HG02571 (cell line): Measurements from ENCODE around the gene AQP6.

ENCODE experiments used
- ATAC-seq: cut with Tn5 transposase; IDR thresholded peaks from one replicate; pipeline ENCODE4 v1.9.1; 2021; ENCODE audit warnings: mild to moderate bottlenecking, moderate library complexity; ENCODE audit not compliant: unreplicated experiment

AQP6 gene

DNA sequence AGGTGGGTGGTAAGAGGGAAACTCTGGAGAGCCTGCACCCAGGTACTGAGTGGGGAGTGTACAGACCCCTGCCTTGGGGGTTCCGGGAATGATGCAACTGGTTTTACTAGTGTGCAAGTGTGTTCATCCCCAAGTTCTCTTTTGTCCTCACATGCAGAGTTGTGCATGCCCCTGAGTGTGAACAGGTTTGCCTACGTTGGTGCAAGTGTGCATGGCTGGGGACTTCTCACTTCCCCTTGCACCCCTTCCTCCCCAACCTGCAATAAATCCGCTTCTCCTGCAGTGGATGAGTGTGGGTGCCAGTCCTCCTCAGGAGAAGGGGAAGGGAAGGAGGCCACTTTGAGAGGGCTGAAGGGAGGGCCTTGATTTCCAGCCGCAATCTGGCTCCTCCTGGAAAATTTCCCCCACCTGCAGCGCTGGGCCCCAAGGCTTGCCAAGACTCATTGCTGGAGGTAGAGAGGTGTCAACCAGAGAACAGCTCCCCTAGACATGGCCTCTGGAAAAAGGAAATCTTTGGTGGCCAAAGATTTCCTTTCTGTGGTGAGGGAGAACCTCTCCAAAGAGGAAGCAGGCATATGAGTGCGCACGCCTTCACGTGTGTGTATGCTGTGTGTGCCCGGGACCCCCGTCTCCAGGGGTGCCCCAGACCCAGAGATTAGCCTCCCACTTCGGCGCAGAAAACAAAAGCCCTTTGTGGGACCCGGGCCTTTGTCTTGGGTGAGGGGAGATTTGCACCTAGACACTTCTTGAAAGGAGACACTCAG is 16.7 kb upstream of the AQP6 start:
- ATAC-seq, result no peak

DNA sequence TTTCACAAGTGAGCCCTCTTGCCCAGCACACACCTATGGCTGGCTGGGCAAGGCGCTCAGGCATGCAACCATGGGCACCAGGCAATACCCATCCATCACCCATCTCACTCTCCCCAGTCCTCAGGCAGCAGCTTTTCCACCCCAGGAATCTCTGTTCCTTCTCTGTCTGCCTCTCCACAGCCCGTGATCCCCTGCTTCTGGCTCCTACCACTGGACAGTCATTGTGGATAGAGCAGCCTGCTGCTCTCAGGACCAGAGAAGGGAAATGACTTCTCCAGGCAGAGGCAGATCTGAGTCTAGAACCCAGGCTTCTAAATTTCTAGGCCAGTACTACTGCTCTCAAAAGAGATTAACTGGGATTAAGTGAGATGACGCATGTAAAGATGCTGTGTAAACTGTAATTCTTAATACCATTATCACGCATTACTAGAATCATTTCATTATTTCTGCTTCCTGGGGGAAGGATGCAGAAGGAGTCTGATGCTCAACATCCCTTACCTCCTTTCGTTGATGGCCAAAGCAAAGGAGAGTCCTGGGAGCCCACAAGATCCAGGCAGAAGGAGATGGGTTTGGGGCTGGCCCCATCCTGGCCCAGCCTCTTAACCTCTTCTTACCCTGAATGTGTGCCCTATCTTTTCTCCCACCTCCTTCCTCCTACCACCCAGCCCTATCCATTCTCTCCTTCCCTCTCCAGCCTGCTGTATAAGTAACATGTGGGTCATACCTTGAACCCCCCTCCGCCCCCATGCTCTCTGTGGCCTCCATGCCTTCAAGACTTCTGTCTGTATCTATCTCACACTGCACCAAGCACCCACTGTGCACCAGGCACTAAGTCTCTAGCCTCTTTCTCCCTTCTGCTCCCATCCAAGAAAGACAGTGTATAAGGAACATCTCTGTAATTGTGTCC is 15.8 kb upstream of the AQP6 start:
- no peak for ATAC-seq

GRCh38 chr12:49957570-49957967 is 15.2 kb upstream of the AQP6 start:
- ATAC-seq, result no peak

DNA sequence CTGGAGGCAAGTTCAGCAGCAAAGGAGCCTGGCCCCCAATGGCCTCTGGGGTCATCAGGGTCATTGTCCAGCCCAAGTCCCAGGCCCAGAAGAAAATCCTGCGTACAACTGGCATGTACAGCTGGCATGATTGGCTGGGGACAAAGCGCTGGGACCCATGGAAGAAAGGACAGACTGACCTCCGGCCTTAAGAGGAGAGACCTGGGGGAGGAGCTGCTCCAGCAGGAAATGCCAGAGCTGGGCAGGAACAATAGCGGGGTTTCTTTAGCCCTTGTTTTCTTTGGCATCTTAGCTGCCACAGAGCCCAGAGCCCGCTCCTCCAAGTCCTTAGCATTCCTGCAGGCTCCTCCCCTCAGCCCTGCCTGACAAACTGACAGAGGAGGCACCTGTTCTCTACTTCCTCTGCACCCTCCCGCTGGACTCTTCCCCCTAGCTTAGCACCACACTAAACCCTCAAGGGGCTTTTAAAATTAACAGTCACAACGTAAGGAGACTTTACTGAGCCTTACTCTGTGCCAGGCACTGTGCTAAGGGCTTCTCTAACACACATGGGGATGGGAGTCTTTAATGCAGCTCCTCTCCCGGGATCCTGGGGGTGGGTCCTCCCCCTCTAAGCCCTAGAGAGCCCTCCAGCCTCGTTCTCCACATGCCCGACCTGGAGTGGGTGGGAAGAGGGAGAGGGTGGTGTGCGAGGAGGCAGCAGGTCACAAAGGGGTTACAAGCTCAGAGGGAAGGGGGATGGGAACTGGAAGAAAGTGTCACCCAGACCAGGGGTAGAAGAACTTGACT is 12.9 kb upstream of the AQP6 start:
- no peak for ATAC-seq

DNA sequence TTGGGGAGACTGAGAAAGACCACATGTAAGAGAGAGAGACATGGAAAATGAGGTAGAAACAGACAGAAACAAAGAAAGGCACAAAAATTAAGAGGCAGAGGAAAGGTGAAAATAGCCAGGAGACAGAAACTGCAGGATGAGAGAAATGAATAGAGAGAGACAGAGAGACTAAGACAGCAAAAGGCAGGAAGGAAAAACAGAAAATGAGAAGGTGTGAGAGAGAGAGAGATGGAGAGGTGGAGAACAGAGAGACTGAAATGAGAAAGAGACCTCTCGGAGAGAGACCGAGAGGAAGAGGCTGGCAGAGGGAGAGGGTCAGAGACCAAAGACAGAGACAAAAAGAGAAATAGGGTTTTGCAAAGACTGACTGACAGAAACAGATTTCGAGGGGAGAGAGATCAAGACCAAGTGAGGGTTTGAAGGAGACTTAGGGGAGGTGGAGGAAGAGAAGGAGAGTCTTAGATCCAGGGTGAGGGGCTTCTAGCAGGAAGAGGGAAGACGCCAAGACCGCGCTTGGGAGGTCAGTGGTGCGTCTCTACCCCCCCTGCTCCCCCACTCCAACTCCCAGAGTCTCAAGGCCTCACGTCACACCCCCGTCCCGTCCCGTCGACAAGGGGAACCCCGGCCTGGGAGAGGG is 12.2 kb upstream of the AQP6 start:
- no peak for ATAC-seq

DNA sequence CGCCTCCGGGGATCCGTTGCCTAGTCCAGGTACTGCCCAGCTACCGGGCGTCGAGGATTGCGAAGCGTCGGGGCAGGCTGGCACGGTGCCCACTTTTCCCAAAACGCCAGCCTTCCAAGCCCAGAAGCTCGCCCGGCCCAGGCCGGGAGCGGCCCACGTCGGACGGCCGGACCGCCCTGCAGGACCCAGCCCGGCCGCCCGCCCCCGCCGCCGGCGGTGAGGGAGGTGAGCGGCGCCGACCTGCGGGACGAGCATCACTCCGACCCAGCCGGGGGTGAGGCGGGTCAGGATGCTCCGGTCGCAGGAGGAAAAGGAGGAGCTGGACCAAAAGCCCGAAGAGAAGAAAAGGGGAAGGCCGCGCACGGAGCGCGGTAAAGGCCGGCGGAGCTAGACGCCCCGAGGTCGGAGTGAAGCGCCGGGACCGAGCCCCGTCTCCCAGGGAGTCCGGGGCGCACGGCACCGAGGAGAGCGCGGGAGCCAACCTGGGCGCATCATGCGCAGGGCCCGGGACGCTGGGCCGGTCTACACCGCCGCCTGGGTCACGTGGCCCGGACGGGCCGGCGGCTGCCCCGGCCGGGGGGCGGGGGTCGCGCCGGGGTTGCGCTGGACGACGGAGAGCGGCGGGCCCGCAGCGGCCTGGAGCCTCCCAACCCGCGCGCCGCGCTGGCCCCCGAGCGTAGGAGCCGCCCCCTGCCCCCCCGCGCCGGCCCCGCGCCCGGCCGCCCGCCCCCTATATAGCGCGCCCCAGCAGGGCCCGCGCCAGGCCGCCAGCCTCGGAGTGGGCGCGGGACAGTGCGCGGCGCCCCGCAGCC is 11.4 kb upstream of the AQP6 start, which contains the start of gene AQP5:
Gene AQP5, plus strand, starts transcription at position 762 of the 812 bp plus-strand sequence. CDS start 146 bp downstream, outside the sequence.
- no peak for ATAC-seq

GRCh38 chr12:49961993-49962764 is 10.6 kb upstream of the AQP6 start:
- no peak for ATAC-seq

DNA sequence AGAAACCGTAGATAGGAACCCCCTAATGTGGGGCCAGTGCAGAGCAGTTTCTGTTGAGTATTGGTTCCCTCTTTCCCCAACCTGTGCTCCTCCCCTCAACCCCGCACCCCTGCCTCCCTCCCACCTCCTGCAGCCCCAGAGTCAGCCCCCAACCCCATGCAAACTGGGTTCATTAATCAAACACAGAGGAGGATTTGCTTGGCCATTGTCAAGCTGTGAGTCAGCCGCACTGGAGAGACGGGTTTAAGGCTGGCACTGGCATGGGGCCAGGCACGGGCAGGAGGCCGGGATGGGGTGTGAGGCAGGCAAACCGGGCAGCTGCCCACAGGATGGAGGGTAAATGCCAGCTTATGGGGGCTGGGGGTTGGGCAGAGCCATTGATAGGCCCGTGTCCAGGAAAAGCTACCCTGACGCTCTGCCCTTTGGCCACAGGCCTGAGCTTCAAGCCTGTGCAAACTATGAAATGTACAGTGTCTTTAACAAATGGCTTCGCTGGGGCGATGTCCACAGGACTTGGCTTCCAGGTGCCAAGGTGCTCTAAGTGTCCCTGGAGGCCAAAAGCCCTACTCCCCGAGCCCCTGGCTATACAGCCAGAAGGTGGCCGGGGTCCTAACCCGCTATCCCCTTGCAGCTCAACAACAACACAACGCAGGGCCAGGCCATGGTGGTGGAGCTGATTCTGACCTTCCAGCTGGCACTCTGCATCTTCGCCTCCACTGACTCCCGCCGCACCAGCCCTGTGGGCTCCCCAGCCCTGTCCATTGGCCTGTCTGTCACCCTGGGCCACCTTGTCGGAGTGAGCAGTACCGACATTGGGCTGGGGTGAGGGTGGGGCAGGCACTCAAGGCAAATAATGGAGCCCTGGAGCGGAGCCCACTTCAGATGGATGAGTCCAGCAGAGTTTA is 9.6 kb upstream of the AQP6 start:
- no peak for ATAC-seq

- ATAC-seq, result no peak
These were observed 8.6 kb upstream of the AQP6 start for GRCh38 chr12:49963976-49964815.

DNA sequence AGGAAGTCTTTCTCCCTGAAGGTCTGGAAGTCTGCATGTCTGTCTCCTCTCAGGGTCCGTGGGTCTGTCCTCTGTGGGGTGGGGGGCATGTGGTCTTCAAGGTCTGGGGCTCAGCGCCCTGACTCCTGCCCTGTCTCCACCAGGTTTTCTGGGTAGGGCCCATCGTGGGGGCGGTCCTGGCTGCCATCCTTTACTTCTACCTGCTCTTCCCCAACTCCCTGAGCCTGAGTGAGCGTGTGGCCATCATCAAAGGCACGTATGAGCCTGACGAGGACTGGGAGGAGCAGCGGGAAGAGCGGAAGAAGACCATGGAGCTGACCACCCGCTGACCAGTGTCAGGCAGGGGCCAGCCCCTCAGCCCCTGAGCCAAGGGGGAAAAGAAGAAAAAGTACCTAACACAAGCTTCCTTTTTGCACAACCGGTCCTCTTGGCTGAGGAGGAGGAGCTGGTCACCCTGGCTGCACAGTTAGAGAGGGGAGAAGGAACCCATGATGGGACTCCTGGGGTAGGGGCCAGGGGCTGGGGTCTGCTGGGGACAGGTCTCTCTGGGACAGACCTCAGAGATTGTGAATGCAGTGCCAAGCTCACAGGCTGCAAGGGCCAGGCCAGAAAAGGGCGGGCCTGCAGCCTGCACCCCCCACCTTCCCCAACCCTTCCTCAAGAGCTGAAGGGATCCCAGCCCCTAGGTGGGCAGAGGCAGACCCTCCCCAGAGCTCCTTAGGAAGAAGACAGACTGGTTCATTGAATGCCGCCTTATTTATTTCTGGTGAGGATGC is 7.7 kb upstream of the AQP6 start:
- no peak for ATAC-seq

DNA sequence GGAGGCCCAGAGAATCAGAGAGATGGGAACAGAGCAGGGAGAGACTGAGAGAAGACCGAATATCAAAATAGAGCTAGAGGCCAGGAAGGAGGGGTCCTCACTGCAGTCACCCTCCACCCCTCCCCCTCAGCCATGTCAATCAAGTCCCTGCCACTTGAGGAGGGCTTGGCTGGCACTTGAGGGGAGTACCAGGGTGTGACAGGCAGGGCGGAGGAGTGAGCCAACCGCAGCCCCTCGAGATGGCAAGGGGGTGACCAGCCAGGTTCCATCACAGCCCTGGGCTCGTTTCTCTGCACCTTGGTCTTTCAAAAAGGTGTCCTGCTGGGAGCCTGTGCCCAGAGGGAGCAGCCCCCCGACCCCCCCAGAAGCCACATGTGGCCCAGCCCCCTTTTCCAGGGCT is 6.9 kb upstream of the AQP6 start:
- no peak for ATAC-seq

- no peak for ATAC-seq
These were observed 6.2 kb upstream of the AQP6 start for GRCh38 chr12:49966511-49967041.

DNA sequence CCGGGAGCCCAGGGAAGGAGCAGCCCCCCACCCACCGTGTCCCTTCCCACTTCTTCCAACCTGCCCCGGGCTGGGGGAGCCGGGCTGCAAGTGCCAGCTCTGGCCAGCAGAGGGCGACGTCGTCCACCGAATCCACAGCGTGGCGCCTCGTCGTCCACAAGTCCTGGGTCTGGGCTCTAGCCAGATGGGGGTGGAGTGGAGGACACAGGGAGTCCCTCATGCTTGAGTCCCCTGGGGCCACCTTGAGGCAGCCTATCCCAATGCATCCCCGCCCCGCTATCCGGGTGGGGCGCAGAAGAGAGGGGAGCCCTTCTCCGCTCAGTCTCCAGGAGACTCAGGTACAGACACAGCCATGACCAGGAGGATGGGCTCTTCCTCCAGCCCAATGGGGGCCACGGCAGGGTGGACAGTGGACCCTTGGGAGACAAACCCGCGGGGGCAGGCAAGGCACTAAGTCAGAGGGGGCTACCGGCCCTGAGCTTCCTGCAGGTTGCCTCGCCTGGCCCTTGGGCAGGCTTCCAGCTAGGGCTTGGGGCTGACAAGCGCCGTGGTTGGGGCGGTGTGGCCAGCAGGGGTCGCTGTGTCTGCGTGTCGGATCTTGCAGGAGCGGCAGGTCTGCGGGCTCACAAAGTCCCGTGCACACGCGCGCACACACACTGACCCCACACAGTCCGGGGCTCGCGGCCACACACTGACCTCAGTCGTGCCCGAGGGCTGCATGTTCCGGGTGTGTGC is 5.5 kb upstream of the AQP6 start:
- ATAC-seq, result peak; percentile 59

DNA sequence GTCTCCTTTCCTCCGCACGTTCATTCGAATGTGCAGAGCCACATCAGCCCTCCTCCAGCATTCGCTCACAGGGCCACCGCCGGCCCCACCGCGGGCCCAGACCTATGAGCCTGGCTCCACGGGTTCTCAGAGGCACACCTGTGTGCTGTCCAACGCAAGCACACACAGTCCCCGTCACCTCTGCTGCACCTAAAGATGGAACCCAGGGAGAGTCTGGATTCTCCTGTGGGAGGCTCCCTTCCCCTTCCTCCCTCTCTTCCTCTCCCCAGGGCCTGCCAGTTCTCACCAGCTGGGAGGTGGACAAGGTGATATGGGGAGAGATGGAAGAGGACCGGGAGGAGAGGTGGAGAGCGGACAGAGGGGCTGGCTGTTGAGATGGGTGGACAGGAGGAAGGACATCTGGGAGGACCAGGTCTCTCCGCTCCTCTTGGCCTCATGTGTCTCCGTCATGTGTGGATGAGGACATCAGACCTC is 4.9 kb upstream of the AQP6 start:
- ATAC-seq, result peak; percentile 5

- ATAC-seq, result no peak
These were observed 4.3 kb upstream of the AQP6 start for GRCh38 chr12:49968471-49968870.
